Coronary artery (tissue), 2 donors: ENCODE results near the gene ATP13A3.

Experiments
- DNase-seq: peaks from one replicate; pipeline ENCODE4 v3.0.0-alpha.2; 2017; ENCODE audit warnings: low spot score
- H3K27ac ChIP-seq, 2 donors: fragments of 200-600 bp; sonication (generic); one replicate each; pipeline ENCODE4 v1.5.1; 2016 to 2019
- H3K4me3 ChIP-seq: fragments of 200-600 bp; sonication (generic); 2 replicates; pipeline ENCODE4 v1.5.1; 2016; ENCODE audit warnings: mild to moderate bottlenecking, moderate library complexity
- CTCF ChIP-seq: fragments of 200-600 bp; sonication (generic); IDR thresholded peaks from one replicate; pipeline ENCODE4 v1.5.1; 2019; ENCODE audit warnings: antibody characterized with exemption

ATP13A3 gene

GRCh38 chr3:194508491-194509453 lies 22.0 kb upstream of the ATP13A3 start:
- H3K27ac ChIP-seq = no peak overlapping the region

GRCh38 chr3:194507571-194507970 lies 20.8 kb upstream of the ATP13A3 start:
- DNase-seq = no peak
- no peak overlapping the region for H3K4me3 ChIP-seq
- TF ChIP-seq CTCF = no peak
- H3K27ac ChIP-seq = no peak overlapping the region

More at GRCh38 chr3:194508491-194509453, 22.0 kb upstream of the ATP13A3 start:
- no peak overlapping the region for H3K4me3 ChIP-seq
- DNase-seq = no peak
- no peak for TF ChIP-seq CTCF

GRCh38 chr3:194505791-194506415 lies 19.1 kb upstream of the ATP13A3 start:
- no peak overlapping the region for H3K4me3 ChIP-seq
- no peak for TF ChIP-seq CTCF
- no peak overlapping the region for H3K27ac ChIP-seq
- DNase-seq = no peak

GRCh38 chr3:194504861-194505260 lies 18.1 kb upstream of the ATP13A3 start:
- no peak overlapping the region for H3K27ac ChIP-seq
- no peak overlapping the region for H3K4me3 ChIP-seq
- DNase-seq = no peak
- no peak for TF ChIP-seq CTCF

- H3K4me3 ChIP-seq = no peak overlapping the region
- no peak for TF ChIP-seq CTCF
- no peak for DNase-seq
- H3K27ac ChIP-seq = no peak overlapping the region
Measured at GRCh38 chr3:194504146-194504545, 17.3 kb upstream of the ATP13A3 start.

GRCh38 chr3:194503081-194503531 lies 16.3 kb upstream of the ATP13A3 start:
- Histone ChIP-seq H3K4me3 (no peak overlapping the region), H3K27ac (no peak overlapping the region)
- no peak for DNase-seq
- TF ChIP-seq CTCF = no peak
